H1 (cell line): ENCODE measurements around the gene TMEM14C. TPM values are rescaled to one million over a fixed set of nuclear protein-coding genes. Genes with fewer than 3 reads are reported as not detected.

Experiments used
- CHD7 ChIP-seq: fragments of 300-600 bp; sonication (generic); IDR thresholded peaks from 2 replicates; pipeline ENCODE4 v1.7.1; 2012; ENCODE audit warnings: low read length, moderate library complexity, mild to moderate bottlenecking, inconsistent platforms; ENCODE audit not compliant: insufficient replicate concordance
- CTBP2 ChIP-seq: IDR thresholded peaks from 2 replicates; pipeline ENCODE4 v1.7.0; 2011; ENCODE audit warnings: borderline replicate concordance, mild to moderate bottlenecking, moderate library complexity, mixed read lengths, low read length; ENCODE audit not compliant: insufficient read depth, insufficient read length
- KDM1A ChIP-seq: fragments of 200-600, 300-600 bp; sonication (generic); IDR thresholded peaks from 2 replicates; pipeline ENCODE4 v1.7.1; 2016; ENCODE audit warnings: mild to moderate bottlenecking, low read length, borderline replicate concordance
- KDM5A ChIP-seq: fragments of 200-600 bp; IDR thresholded peaks from 2 replicates; pipeline ENCODE4 v1.7.1; 2012; ENCODE audit warnings: mild to moderate bottlenecking, low read length, inconsistent platforms, mixed read lengths
- PHF8 ChIP-seq: fragments of 200-600 bp; sonication (generic); conservative IDR thresholded peaks from 2 replicates; pipeline ENCODE4 v1.7.1; 2012; ENCODE audit warnings: low read depth, mild to moderate bottlenecking, inconsistent platforms, low read length, moderate library complexity
- POLR2A ChIP-seq, 2 experiments: IDR thresholded peaks; 1 replicate in 1 of 2; 2 replicates in 1 of 2; pipeline ENCODE4 v1.6.1; 2011; ENCODE audit warnings: low read depth in 2 of 2, low read length in 2 of 2, mild to moderate bottlenecking in 2 of 2; ENCODE audit errors: control extremely low read depth in 1 of 2
- RXRA ChIP-seq: IDR thresholded peaks from 2 replicates; pipeline ENCODE4 v1.6.1; 2011; ENCODE audit warnings: low read depth, mild to moderate bottlenecking, low read length, moderate library complexity; ENCODE audit not compliant: insufficient read depth
- SIN3A ChIP-seq, 2 experiments: IDR thresholded peaks in 1 of 2; conservative IDR thresholded peaks in 1 of 2; 2 replicates each; pipeline ENCODE4 v1.6.1; 2011 to 2012; ENCODE audit warnings: low read length in 2 of 2, improper control_type of control experiment in 1 of 2, low read depth in 1 of 2, mild to moderate bottlenecking in 1 of 2
- TAF1 ChIP-seq: IDR thresholded peaks from 2 replicates; pipeline ENCODE4 v1.6.1; 2011; ENCODE audit warnings: mild to moderate bottlenecking, low read depth, low read length
- TAF7 ChIP-seq: optimal IDR thresholded peaks from 2 replicates; pipeline ENCODE3; 2011; ENCODE audit warnings: low read depth, mild to moderate bottlenecking, inconsistent platforms, low read length, moderate library complexity, borderline replicate concordance
- ZNF274 ChIP-seq: IDR thresholded peaks from 2 replicates; pipeline ENCODE4 v1.7.0; 2012; ENCODE audit warnings: low read length, borderline replicate concordance; ENCODE audit errors: extremely low read depth
- polyA plus RNA-seq, 7 experiments: library from polyadenylated mRNA; depleted of rRNA in 3 of 7; stranded (reverse) in 5 of 7; unstranded in 2 of 7; fragments of >200 nt in 5 of 7; fragments of 200-250 nt in 2 of 7; gene quantifications; 1 replicate in 5 of 7; 2 replicates in 1 of 7; 4 replicates in 1 of 7; pipeline versions ENCODE4 v1.2.1 to v1.2.3, GENCODE V29; 2011 to 2013; ENCODE audit warnings: missing spikeins in 2 of 7, mixed read lengths in 2 of 7
- total RNA-seq: library from RNA; stranded (reverse); fragmentation: NEBNext Ultra II Directional; extraction: Animal tissue kit (Norgen Biotek cat#: 25700); gene quantifications from 2 replicates; pipeline ENCODE4 v1.2.1, GENCODE V29; 2021

Gene TMEM14C
- total and polyA plus RNA-seq, 2 of the 8 experiments (the other 6 are each of a cell fraction or from before 2014, with no cell fraction given), result 116 to 157 TPM

- TF ChIP-seq CHD7 (no peak), PHF8 (no peak), TAF7 (no peak), POLR2A (IDR thresholded peaks at IDR 0.05; ENCODE audit: control extremely low read depth in 1 of 2, low read depth in 2 of 2, low read length in 2 of 2) (no peak), ZNF274 (no peak), KDM5A (no peak), KDM1A (no peak), RXRA (no peak), CTBP2 (no peak), TAF1 (no peak), SIN3A (conservative IDR thresholded peaks at IDR 0.05 in 1 of 2, IDR thresholded peaks at IDR 0.05 in 1 of 2; ENCODE audit: low read depth in 1 of 2, low read length in 2 of 2) (no peak)
- TF ChIP-seq, all 59 proteins: peak for 0
Measured at GRCh38 chr6:10713962-10714361, 8.9 kb upstream of the TMEM14C start (continued).
